Measurements from ENCODE around the gene FUBP3. TPM values are rescaled to one million over a fixed set of nuclear protein-coding genes. Genes with fewer than 3 reads are reported as not detected.

Gene FUBP3
- total RNA-seq, 1 donor from 2014 or later = 87.2 TPM

GRCh38 chr9:130677252-130677651 is 97.9 kb downstream of the FUBP3 start:
- no peaks in the 10 kb centered on the region for H3K4me1 ChIP-seq
- H3F3A ChIP-seq (ENCODE audit: low read depth) = peaks cover 6% of the 10 kb centered on the region
- H3K79me2 ChIP-seq (ENCODE audit: low read depth) = no peaks in the 10 kb centered on the region
- H3K27me3 ChIP-seq = peaks cover 67% of the 10 kb centered on the region
- no peak overlapping the region for H3K9ac ChIP-seq
- H3K27ac ChIP-seq = no peak overlapping the region
- TF ChIP-seq CTCF (IDR thresholded peaks at IDR 0.05) (no peak), EZH2phosphoT487 (IDR thresholded peaks at IDR 0.05) (no peak), EZH2 (IDR thresholded peaks at IDR 0.05) (no peak)
- H3K4me3 ChIP-seq = no peak overlapping the region
- no peak overlapping the region for H2AFZ ChIP-seq (replicated peaks)
- no peaks in the 10 kb centered on the region for H3K9me3 ChIP-seq (ENCODE audit: low read depth)
- H3K36me3 ChIP-seq = no peaks in the 10 kb centered on the region
- no peak overlapping the region for H3K4me2 ChIP-seq
- DNase-seq (ENCODE audit: low spot score) = no peak
- Mint-ChIP-seq H3K4me1 (peaks cover 4% of the 10 kb centered on the region), H3K9me3 (no peaks in the 10 kb centered on the region), H3K4me3 (no peak overlapping the region), H3K27me3 (ENCODE audit: insufficient read depth, low read depth) (peaks cover 38% of the 10 kb centered on the region), H3K27ac (no peak overlapping the region), H3K36me3 (no peaks in the 10 kb centered on the region)
- no peaks in the 10 kb centered on the region for H4K20me1 ChIP-seq (ENCODE audit: low read depth)

GRCh38 chr9:130680836-130681768 is 101.7 kb downstream of the FUBP3 start:
- peak overlapping the region; percentile 74 for H3K4me3 Mint-ChIP-seq
- DNase-seq (ENCODE audit: low spot score) = peak; percentile 90
- Histone ChIP-seq H3K27me3 (peaks cover 68% of the 10 kb centered on the region), H3K4me2 (peak overlapping the region; percentile 93), H3K36me3 (no peaks in the 10 kb centered on the region), H3K9me3 (ENCODE audit: low read depth) (no peaks in the 10 kb centered on the region), H3K9ac (no peak overlapping the region), H3K4me3 (peak overlapping the region; percentile 72), H3F3A (ENCODE audit: low read depth) (peaks cover 7% of the 10 kb centered on the region), H2AFZ (replicated peaks) (peak overlapping the region; percentile 90), H3K27ac (no peak overlapping the region), H4K20me1 (ENCODE audit: low read depth) (no peaks in the 10 kb centered on the region), H3K79me2 (ENCODE audit: low read depth) (no peaks in the 10 kb centered on the region), H3K4me1 (no peaks in the 10 kb centered on the region)
- H3K27me3 Mint-ChIP-seq (ENCODE audit: insufficient read depth, low read depth) = peaks cover 53% of the 10 kb centered on the region
- H3K4me1 Mint-ChIP-seq = peaks cover 3% of the 10 kb centered on the region
- TF ChIP-seq EZH2phosphoT487 (IDR thresholded peaks at IDR 0.05) (peak; percentile 15), EZH2 (IDR thresholded peaks at IDR 0.05) (peak; percentile 68), CTCF (IDR thresholded peaks at IDR 0.05) (no peak)
- H3K27ac Mint-ChIP-seq = no peak overlapping the region
- H3K9me3 Mint-ChIP-seq = peaks cover 10% of the 10 kb centered on the region
- H3K36me3 Mint-ChIP-seq = peaks cover 2% of the 10 kb centered on the region

GRCh38 chr9:130681769-130682420 is 102.5 kb downstream of the FUBP3 start:
- Histone ChIP-seq H3K79me2 (ENCODE audit: low read depth) (no peaks in the 10 kb centered on the region), H3K9me3 (ENCODE audit: low read depth) (no peaks in the 10 kb centered on the region), H3K4me1 (no peaks in the 10 kb centered on the region), H2AFZ (replicated peaks) (peak overlapping the region; percentile 75), H3F3A (ENCODE audit: low read depth) (peaks cover 7% of the 10 kb centered on the region), H3K9ac (no peak overlapping the region), H3K4me3 (peak overlapping the region; percentile 72), H3K36me3 (no peaks in the 10 kb centered on the region), H3K27ac (no peak overlapping the region), H3K4me2 (peak overlapping the region; percentile 93), H3K27me3 (peaks cover 62% of the 10 kb centered on the region), H4K20me1 (ENCODE audit: low read depth) (no peaks in the 10 kb centered on the region)
- peak; percentile 61 for DNase-seq (ENCODE audit: low spot score)
- H3K9me3 Mint-ChIP-seq = peaks cover 10% of the 10 kb centered on the region
- no peak overlapping the region for H3K27ac Mint-ChIP-seq
- peaks cover 2% of the 10 kb centered on the region for H3K36me3 Mint-ChIP-seq
- peak overlapping the region; percentile 85 for H3K4me3 Mint-ChIP-seq
- H3K4me1 Mint-ChIP-seq = peaks cover 3% of the 10 kb centered on the region
- H3K27me3 Mint-ChIP-seq (ENCODE audit: insufficient read depth, low read depth) = peaks cover 53% of the 10 kb centered on the region
- TF ChIP-seq EZH2 (IDR thresholded peaks at IDR 0.05) (peak; percentile 68), CTCF (IDR thresholded peaks at IDR 0.05) (no peak), EZH2phosphoT487 (IDR thresholded peaks at IDR 0.05) (peak; percentile 36)

Measured in neural progenitor cell (in vitro differentiated cells).